Body of pancreas (tissue), 4 donors: ENCODE results near the gene AP1S1. TPM values are rescaled to one million over a fixed set of nuclear protein-coding genes. Genes with fewer than 3 reads are reported as not detected.
A peak's percentile ranks its signal among the peaks of the same experiment; 100 is the strongest.

Experiments
- ATAC-seq: fragments of 150-250 bp; one replicate; pipeline ENCODE4 v1.9.1; 2016
- DNase-seq, 4 donors: peaks; one replicate each; pipeline ENCODE4 v3.0.0-alpha.2; 2019
- H3K27ac ChIP-seq, 4 donors: fragments of 200-600 bp; sonication (generic); 1 replicate in 3 of 4; 2 replicates in 1 of 4; pipeline versions ENCODE4 v1.5.1 to v1.6.1; 2016 to 2019; ENCODE audit warnings: mild to moderate bottlenecking in 1 of 4, mixed read lengths in 1 of 4, moderate library complexity in 1 of 4
- H3K27me3 ChIP-seq, 2 donors: fragments of 200-600 bp; sonication (generic); one replicate each; pipeline ENCODE4 v1.6.0; 2016; ENCODE audit warnings: mild to moderate bottlenecking in 1 of 2
- H3K36me3 ChIP-seq, 2 donors: fragments of 200-600 bp; sonication (generic); replicated peaks in 1 of 2; 2 replicates each; pipeline ENCODE4 v1.5.1; 2016; ENCODE audit warnings: low read depth in 2 of 2; ENCODE audit not compliant: insufficient read depth in 1 of 2
- H3K4me1 ChIP-seq: fragments of 200-600 bp; sonication (generic); one replicate; pipeline ENCODE4 v1.6.0; 2016
- H3K4me3 ChIP-seq, 2 donors: fragments of 200-600 bp; sonication (generic); 1 replicate in 1 of 2; 2 replicates in 1 of 2; pipeline ENCODE4 v1.5.1; 2016 to 2019
- H3K9me3 ChIP-seq, 3 donors: fragments of 200-600 bp; sonication (generic); 1 replicate in 2 of 3; 2 replicates in 1 of 3; pipeline ENCODE4 v1.5.1; 2016
- CTCF ChIP-seq, 7 experiments: fragments of 450-650 bp in 4 of 7; fragments of 200-600 bp in 3 of 7; sonication (generic) in 3 of 7; IDR thresholded peaks; one replicate each; pipeline ENCODE4 v1.5.1; 2016 to 2019; ENCODE audit warnings: antibody characterized with exemption in 7 of 7
- POLR2A ChIP-seq, 3 donors: fragments of 450-650 bp; IDR thresholded peaks; one replicate each; pipeline ENCODE4 v1.6.1; 2016; ENCODE audit warnings: antibody characterized with exemption in 3 of 3, mild to moderate bottlenecking in 2 of 3
- WGBS, 2 donors: methylation state at CpG; one replicate each; pipeline ENCODE4 v1.1.5; 2017; 5-methylcytosine and 5-hydroxymethylcytosine counted together
- intact Hi-C: fragments of 100-400 bp; cut with DNase I; formaldehyde crosslinking; loops from one replicate; pipeline ENCODE4 v1.15.1; 2023
- total RNA-seq, 2 donors: library from RNA; depleted of rRNA; stranded (reverse); fragments of >200 nt; gene quantifications; one replicate each; pipeline ENCODE4 v1.1.0, GENCODE V29; 2016

AP1S1 gene
- total RNA-seq, 2 donors from 2014 or later, result 12.2 to 23.6 TPM

- Histone ChIP-seq H3K9me3 (no peaks in the 10 kb centered on the region), H3K36me3 (no peaks in the 10 kb centered on the region), H3K4me1 (peaks cover 39% of the 10 kb centered on the region), H3K4me3 (no peak overlapping the region), H3K27ac (no peak overlapping the region), H3K27me3 (peaks cover 0 to 47% of the 10 kb centered on the region in 2 donors)
- 0 to 2% methylated on average over 2 to 75 of the region's 75 CpGs for WGBS, 2 donors
- TF ChIP-seq CTCF (IDR thresholded peaks at IDR 0.05) (no peak), POLR2A (IDR thresholded peaks at IDR 0.05) (no peak)
- ATAC-seq (peak; percentile 22), DNase-seq (peak in 3 of 4 donors; percentile 28 to 46 (median 35))
- intact Hi-C loops, result no loop called here
Observed at GRCh38 chr7:101164071-101164840, 10.0 kb downstream of the AP1S1 start.

GRCh38 chr7:101165075-101165957, 11.0 kb downstream of the AP1S1 start, which contains the start of gene VGF:
Gene VGF, minus strand, starts transcription at chr7:101165569. Its CDS starts 726 bp downstream, at chr7:101164843.
- peak in 2 of 3 donors; percentile 29 to 38 for TF ChIP-seq POLR2A (IDR thresholded peaks at IDR 0.05)
- no peak for TF ChIP-seq CTCF (IDR thresholded peaks at IDR 0.05)
- H3K9me3 ChIP-seq, result no peaks in the 10 kb centered on the region
- DNase-seq (peak; percentile 89 to 96 (median 94)), ATAC-seq (peak; percentile 90)
- peaks cover 0 to 47% of the 10 kb centered on the region in 2 donors for H3K27me3 ChIP-seq
- 1 to 3% methylated on average over 44 to 60 of the region's 74 CpGs for WGBS, 2 donors
- no peak within 1 kb of the TSS for H3K4me3 ChIP-seq
- H3K36me3 ChIP-seq, result no peaks in the 10 kb centered on the region
- no peak within 1 kb of the TSS for H3K27ac ChIP-seq
- H3K4me1 ChIP-seq, result peaks cover 49% of the 10 kb centered on the region
- intact Hi-C loops, result no loop called here

- H3K27me3 ChIP-seq, result peaks cover 0 to 51% of the 10 kb centered on the region in 2 donors
- intact Hi-C loops, result no loop called here
- DNase-seq (peak in 1 of 4 donors; percentile 15), ATAC-seq (no peak)
- WGBS, 2 donors, result 0 to 2% methylated on average over 32 to 37 of the region's 38 CpGs
- TF ChIP-seq CTCF (IDR thresholded peaks at IDR 0.05) (no peak), POLR2A (IDR thresholded peaks at IDR 0.05) (no peak)
- H3K4me3 ChIP-seq, result no peak overlapping the region
- no peaks in the 10 kb centered on the region for H3K36me3 ChIP-seq
- no peak overlapping the region for H3K27ac ChIP-seq
- H3K9me3 ChIP-seq, result no peaks in the 10 kb centered on the region
- H3K4me1 ChIP-seq, result peaks cover 49% of the 10 kb centered on the region
Observed at GRCh38 chr7:101165958-101166647, 11.8 kb downstream of the AP1S1 start.

GRCh38 chr7:101166648-101166908, 12.3 kb downstream of the AP1S1 start:
- intact Hi-C loops, result no loop called here
- no peak for DNase-seq
- H3K9me3 ChIP-seq, result no peaks in the 10 kb centered on the region
- H3K4me3 ChIP-seq, result no peak overlapping the region
- peaks cover 49% of the 10 kb centered on the region for H3K4me1 ChIP-seq
- peaks cover 0 to 55% of the 10 kb centered on the region in 2 donors for H3K27me3 ChIP-seq
- no peak for ATAC-seq
- TF ChIP-seq POLR2A (IDR thresholded peaks at IDR 0.05), result no peak
- TF ChIP-seq CTCF (IDR thresholded peaks at IDR 0.05), result no peak
- WGBS, 2 donors, result 0 to 3% methylated on average over 7 to 9 of the region's 11 CpGs
- H3K27ac ChIP-seq, result no peak overlapping the region
- no peaks in the 10 kb centered on the region for H3K36me3 ChIP-seq
